Ascending aorta (tissue), 2 donors: Measurements from ENCODE around the gene PTPRN2. TPM values are rescaled to one million over a fixed set of nuclear protein-coding genes. Genes with fewer than 3 reads are reported as not detected.

Experiments
- DNase-seq, 2 donors: peaks; one replicate each; pipeline ENCODE4 v3.0.0-alpha.2; 2019; ENCODE audit warnings: low spot score in 2 of 2
- H3K27ac ChIP-seq, 2 donors: fragments of 200-600 bp; sonication (generic); one replicate each; pipeline ENCODE4 v1.5.1; 2016 to 2017; ENCODE audit warnings: mild to moderate bottlenecking in 1 of 2
- H3K27me3 ChIP-seq: fragments of 200-600 bp; sonication (generic); one replicate; pipeline ENCODE4 v1.5.1; 2017
- H3K36me3 ChIP-seq, 2 donors: fragments of 200-600 bp; sonication (generic); one replicate each; pipeline ENCODE4 v1.5.1; 2016
- H3K4me1 ChIP-seq, 2 donors: fragments of 200-600 bp; sonication (generic); one replicate each; pipeline ENCODE4 v1.5.1; 2016 to 2017; ENCODE audit warnings: mild to moderate bottlenecking in 1 of 2
- H3K4me3 ChIP-seq, 2 donors: fragments of 200-600 bp; sonication (generic); one replicate each; pipeline ENCODE4 v1.5.1; 2016 to 2017; ENCODE audit warnings: mild to moderate bottlenecking in 1 of 2
- H3K9me3 ChIP-seq, 2 donors: fragments of 200-600 bp; sonication (generic); one replicate each; pipeline ENCODE4 v1.5.1; 2016
- intact Hi-C: fragments of 100-400 bp; cut with DNase I; formaldehyde crosslinking; loops from one replicate; pipeline ENCODE4 v1.15.1; 2023
- total RNA-seq: library from RNA; depleted of rRNA; stranded (reverse); fragments of >200 nt; gene quantifications from one replicate; pipeline ENCODE4 v1.1.0, GENCODE V29; 2016
- TF ChIP-seq, protein P1 (sequence below), 3 experiments: fragments of 200-600 bp in 2 of 3; fragments of 450-650 bp in 1 of 3; sonication (generic) in 2 of 3; IDR thresholded peaks; one replicate each; pipeline ENCODE4 v1.5.1; 2016 to 2019; ENCODE audit warnings: antibody characterized with exemption in 3 of 3, mild to moderate bottlenecking in 1 of 3, moderate library complexity in 1 of 3

The PTPRN2 gene
- total RNA-seq, 1 donor from 2014 or later: 7.3 TPM

DNA sequence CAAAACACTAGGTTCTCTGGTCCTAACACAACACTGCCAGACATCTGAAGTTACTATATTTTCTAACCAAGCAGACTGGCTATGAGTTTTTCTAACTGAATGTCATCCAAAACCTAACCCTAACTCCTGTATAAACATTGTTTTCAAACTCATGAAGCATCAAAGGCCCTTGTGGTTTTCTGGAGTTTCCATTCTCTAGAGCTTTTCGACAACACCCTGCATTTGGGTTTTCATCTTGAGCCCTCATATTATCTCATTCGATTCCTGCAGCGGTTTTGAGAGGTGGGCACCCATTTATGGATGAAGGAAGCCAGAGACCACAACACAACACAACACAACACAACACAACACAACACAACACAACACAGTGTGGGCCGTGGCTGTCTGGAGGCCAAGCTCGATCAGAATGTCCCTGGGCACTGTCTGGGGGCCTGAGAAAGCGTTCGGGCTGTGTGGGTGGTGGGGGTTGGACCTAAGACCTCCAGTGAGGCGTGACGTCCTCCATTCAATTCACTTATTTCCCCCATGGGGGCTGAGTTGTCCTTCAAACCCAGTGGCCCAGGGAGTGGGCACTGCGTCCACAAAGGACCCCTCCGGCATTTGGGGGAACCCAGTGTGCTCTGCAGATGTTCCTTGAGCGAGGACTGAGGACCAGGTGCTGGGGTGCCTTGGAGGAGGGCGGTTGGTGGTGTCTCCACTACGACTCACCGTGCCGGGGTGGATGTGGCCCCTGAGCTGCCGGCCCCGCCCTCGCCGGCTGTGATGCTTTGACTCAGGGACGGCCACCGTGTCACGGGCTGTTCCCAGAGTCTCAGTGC is 760.4 kb downstream of the PTPRN2 start:
- no peaks in the 10 kb centered on the region for H3K27me3 ChIP-seq
- TF ChIP-seq, protein P1, sequence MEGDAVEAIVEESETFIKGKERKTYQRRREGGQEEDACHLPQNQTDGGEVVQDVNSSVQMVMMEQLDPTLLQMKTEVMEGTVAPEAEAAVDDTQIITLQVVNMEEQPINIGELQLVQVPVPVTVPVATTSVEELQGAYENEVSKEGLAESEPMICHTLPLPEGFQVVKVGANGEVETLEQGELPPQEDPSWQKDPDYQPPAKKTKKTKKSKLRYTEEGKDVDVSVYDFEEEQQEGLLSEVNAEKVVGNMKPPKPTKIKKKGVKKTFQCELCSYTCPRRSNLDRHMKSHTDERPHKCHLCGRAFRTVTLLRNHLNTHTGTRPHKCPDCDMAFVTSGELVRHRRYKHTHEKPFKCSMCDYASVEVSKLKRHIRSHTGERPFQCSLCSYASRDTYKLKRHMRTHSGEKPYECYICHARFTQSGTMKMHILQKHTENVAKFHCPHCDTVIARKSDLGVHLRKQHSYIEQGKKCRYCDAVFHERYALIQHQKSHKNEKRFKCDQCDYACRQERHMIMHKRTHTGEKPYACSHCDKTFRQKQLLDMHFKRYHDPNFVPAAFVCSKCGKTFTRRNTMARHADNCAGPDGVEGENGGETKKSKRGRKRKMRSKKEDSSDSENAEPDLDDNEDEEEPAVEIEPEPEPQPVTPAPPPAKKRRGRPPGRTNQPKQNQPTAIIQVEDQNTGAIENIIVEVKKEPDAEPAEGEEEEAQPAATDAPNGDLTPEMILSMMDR (IDR thresholded peaks at IDR 0.05): no peak
- no peak overlapping the region for H3K4me3 ChIP-seq
- intact Hi-C loops: no loop called here
- no peaks in the 10 kb centered on the region for H3K9me3 ChIP-seq
- no peaks in the 10 kb centered on the region for H3K36me3 ChIP-seq
- H3K27ac ChIP-seq: no peak overlapping the region
- no peak for DNase-seq
- H3K4me1 ChIP-seq: no peaks in the 10 kb centered on the region

DNA sequence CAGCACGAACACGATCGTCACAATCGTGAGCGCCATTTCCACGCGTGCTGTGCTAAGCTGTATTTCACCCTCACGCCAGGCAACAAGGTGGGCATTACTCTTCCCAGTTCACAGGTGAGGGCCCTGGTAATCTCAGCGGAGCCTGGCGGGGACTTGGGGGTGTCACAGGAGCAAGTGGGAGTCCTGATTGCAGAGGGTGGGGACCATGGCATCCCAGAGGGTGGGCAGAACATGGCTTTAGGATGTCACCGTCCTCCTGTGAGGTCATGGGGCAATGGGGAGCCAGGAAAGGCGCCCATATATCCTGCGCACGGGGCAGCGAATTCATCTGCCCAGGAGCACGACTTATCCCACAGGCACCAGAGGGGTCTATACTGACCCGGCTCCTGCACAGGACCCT is 761.1 kb downstream of the PTPRN2 start:
- Histone ChIP-seq H3K27ac (no peak overlapping the region), H3K9me3 (no peaks in the 10 kb centered on the region), H3K4me3 (no peak overlapping the region), H3K4me1 (no peaks in the 10 kb centered on the region), H3K36me3 (no peaks in the 10 kb centered on the region), H3K27me3 (no peaks in the 10 kb centered on the region)
- TF ChIP-seq, protein P1 (IDR thresholded peaks at IDR 0.05): no peak
- intact Hi-C loops: no loop called here
- no peak for DNase-seq

DNA sequence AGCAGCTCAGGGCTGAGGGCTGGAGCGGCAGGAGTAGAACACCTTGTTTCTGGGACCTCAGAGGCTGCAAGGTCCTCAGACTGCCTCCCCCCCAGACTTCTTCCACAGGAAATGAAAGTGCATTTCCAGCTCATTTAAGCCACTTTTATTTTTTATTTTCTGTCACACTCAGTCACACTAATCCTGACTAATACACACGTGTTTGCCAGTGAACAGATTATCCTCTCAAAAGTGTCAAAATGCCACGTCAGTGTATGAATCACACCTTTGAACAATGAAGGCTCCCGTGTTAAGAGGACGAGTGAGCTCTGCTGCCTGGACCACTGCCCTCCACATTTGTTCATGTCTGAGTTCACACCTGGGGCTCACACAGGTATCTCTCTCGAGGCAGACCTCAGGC is 762.3 kb downstream of the PTPRN2 start:
- Histone ChIP-seq H3K4me3 (no peak overlapping the region), H3K36me3 (no peaks in the 10 kb centered on the region), H3K4me1 (no peaks in the 10 kb centered on the region), H3K9me3 (no peaks in the 10 kb centered on the region), H3K27me3 (no peaks in the 10 kb centered on the region), H3K27ac (no peak overlapping the region)
- intact Hi-C loops: no loop called here
- TF ChIP-seq, protein P1 (IDR thresholded peaks at IDR 0.05): no peak
- DNase-seq: no peak

DNA sequence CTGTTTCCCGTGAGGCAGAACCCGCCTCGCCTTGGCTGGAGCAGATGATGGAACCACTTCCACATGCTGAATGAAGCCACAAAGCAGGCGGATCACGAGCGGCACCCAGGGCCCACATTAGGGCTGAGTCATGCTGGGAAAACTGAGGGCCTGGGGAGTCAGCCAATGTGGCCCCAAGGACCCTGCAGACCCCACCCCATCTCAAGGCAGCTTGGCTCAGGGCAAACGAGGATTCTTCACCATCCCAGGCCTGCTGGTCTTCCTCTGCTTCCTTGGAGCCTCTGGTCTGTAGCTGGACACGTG is 762.9 kb downstream of the PTPRN2 start:
- no peak overlapping the region for H3K4me3 ChIP-seq
- no peaks in the 10 kb centered on the region for H3K36me3 ChIP-seq
- no peak overlapping the region for H3K27ac ChIP-seq
- no peaks in the 10 kb centered on the region for H3K9me3 ChIP-seq
- intact Hi-C loops: no loop called here
- H3K4me1 ChIP-seq: no peaks in the 10 kb centered on the region
- no peak for DNase-seq
- TF ChIP-seq, protein P1 (IDR thresholded peaks at IDR 0.05): no peak
- no peaks in the 10 kb centered on the region for H3K27me3 ChIP-seq

DNA sequence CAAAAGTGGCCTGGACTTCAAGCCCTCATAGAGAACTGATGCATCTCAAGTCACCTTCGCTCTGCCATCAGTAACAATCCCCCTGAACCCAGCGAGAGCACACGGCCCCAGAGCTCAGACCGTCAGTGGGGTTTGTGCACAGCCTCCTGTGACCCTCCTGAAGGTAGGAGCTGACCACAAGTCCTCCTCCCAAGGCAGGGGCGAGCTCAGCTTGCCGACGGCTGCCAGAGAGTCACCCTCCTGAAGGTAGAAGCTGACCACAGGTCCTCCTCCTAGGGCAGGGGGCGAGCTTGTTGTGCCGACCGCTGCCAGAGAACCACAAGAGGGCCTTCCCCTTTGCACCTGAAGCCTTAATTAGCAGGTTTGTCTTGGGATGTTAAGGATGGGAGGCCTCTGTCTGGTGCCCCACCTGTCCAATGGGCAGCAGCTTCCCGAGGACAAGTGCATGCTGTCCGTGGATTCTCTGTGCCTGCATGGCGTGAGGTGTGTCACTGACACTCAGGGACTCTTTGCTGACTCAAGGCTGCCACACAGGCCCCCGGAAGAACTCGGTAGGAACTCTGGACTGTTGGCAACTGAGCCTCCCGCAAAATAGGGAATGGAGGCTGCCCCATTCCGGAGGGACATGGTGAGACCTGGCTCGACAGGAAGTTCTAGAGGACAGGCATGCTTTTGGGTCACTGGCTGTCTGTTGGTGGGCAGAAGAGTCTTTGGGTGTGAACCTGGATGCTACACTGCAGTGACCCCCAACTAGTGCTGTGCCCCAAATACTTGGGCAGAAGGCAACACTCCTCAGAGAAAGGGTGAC is 763.4 kb downstream of the PTPRN2 start:
- Histone ChIP-seq H3K27ac (no peak overlapping the region), H3K4me3 (no peak overlapping the region), H3K36me3 (no peaks in the 10 kb centered on the region), H3K4me1 (no peaks in the 10 kb centered on the region), H3K9me3 (no peaks in the 10 kb centered on the region), H3K27me3 (no peaks in the 10 kb centered on the region)
- intact Hi-C loops: no loop called here
- TF ChIP-seq, protein P1 (IDR thresholded peaks at IDR 0.05): no peak
- DNase-seq: no peak
